Measurements from ENCODE around the gene EFNB2. TPM values are rescaled to one million over a fixed set of nuclear protein-coding genes. Genes with fewer than 3 reads are reported as not detected.

EFNB2 gene
- total and polyA plus RNA-seq, 2 donors from 2014 or later, result 12.7 to 32.8 TPM

GRCh38 chr13:106514928-106515634 is 20.4 kb downstream of the EFNB2 start:
- H3K4me1 ChIP-seq (ENCODE audit: control insufficient read depth in 2 of 3, insufficient read depth in 2 of 3, low read depth in 1 of 3, low read length in 3 of 3), result peaks cover 0 to 3% (median 0%) of the 10 kb centered on the region in 3 donors
- FAIRE-seq (no peak), DNase-seq (no peak)
- H3K27ac ChIP-seq (ENCODE audit: low read depth in 2 of 2, low read length in 2 of 2), result peak overlapping the region in 1 of 2 donors; percentile 7
- intact Hi-C loops (cut with DNase I), result no loop called here
- no peaks in the 10 kb centered on the region for H3K9me3 ChIP-seq (ENCODE audit: control insufficient read depth in 2 of 3, insufficient read depth in 1 of 3, low read length in 3 of 3)
- H3K4me3 ChIP-seq (ENCODE audit: low read length in 3 of 3), result no peak overlapping the region
- no peak overlapping the region for H3K9ac ChIP-seq (ENCODE audit: low read length in 3 of 3)
- no peaks in the 10 kb centered on the region for H3K27me3 ChIP-seq (ENCODE audit: control insufficient read depth, insufficient read depth, low read length)
- peaks cover 0 to 2% (median 0%) of the 10 kb centered on the region in 3 donors for H3K36me3 ChIP-seq (ENCODE audit: control insufficient read depth in 2 of 3, insufficient read depth in 3 of 3, low read length in 3 of 3)
- no peak for TF ChIP-seq CTCF (IDR thresholded peaks at IDR 0.05; ENCODE audit: borderline replicate concordance, extremely low read depth, insufficient read depth)

GRCh38 chr13:106513025-106513983 is 22.2 kb downstream of the EFNB2 start:
- FAIRE-seq (no peak), DNase-seq (no peak)
- no peaks in the 10 kb centered on the region for H3K27me3 ChIP-seq (ENCODE audit: control insufficient read depth, insufficient read depth, low read length)
- H3K9me3 ChIP-seq (ENCODE audit: control insufficient read depth in 2 of 3, insufficient read depth in 1 of 3, low read length in 3 of 3), result no peaks in the 10 kb centered on the region
- H3K27ac ChIP-seq (ENCODE audit: low read depth in 2 of 2, low read length in 2 of 2), result no peak overlapping the region
- no peak for TF ChIP-seq CTCF (IDR thresholded peaks at IDR 0.05; ENCODE audit: borderline replicate concordance, extremely low read depth, insufficient read depth)
- no peak overlapping the region for H3K4me3 ChIP-seq (ENCODE audit: low read length in 3 of 3)
- intact Hi-C loops (cut with DNase I), result no loop called here
- H3K36me3 ChIP-seq (ENCODE audit: control insufficient read depth in 2 of 3, insufficient read depth in 3 of 3, low read length in 3 of 3), result peaks cover 0 to 2% (median 0%) of the 10 kb centered on the region in 3 donors
- H3K9ac ChIP-seq (ENCODE audit: low read length in 3 of 3), result no peak overlapping the region
- H3K4me1 ChIP-seq (ENCODE audit: control insufficient read depth in 2 of 3, insufficient read depth in 2 of 3, low read depth in 1 of 3, low read length in 3 of 3), result no peaks in the 10 kb centered on the region

GRCh38 chr13:106507560-106508274 is 27.7 kb downstream of the EFNB2 start:
- Histone ChIP-seq H3K27me3 (ENCODE audit: control insufficient read depth, insufficient read depth, low read length) (no peaks in the 10 kb centered on the region), H3K9ac (ENCODE audit: low read length in 3 of 3) (no peak overlapping the region), H3K36me3 (ENCODE audit: control insufficient read depth in 2 of 3, insufficient read depth in 3 of 3, low read length in 3 of 3) (peaks cover 0 to 2% (median 0%) of the 10 kb centered on the region in 3 donors), H3K9me3 (ENCODE audit: control insufficient read depth in 2 of 3, insufficient read depth in 1 of 3, low read length in 3 of 3) (no peaks in the 10 kb centered on the region), H3K4me3 (ENCODE audit: low read length in 3 of 3) (no peak overlapping the region), H3K27ac (ENCODE audit: low read depth in 2 of 2, low read length in 2 of 2) (no peak overlapping the region), H3K4me1 (ENCODE audit: control insufficient read depth in 2 of 3, insufficient read depth in 2 of 3, low read depth in 1 of 3, low read length in 3 of 3) (no peaks in the 10 kb centered on the region)
- TF ChIP-seq CTCF (IDR thresholded peaks at IDR 0.05; ENCODE audit: borderline replicate concordance, extremely low read depth, insufficient read depth), result no peak
- FAIRE-seq (no peak), DNase-seq (no peak)
- intact Hi-C loops (cut with DNase I), result no loop called here
